Peyer's patch (tissue), 4 donors: ENCODE measurements around the gene FAM83E. TPM values are rescaled to one million over a fixed set of nuclear protein-coding genes. Genes with fewer than 3 reads are reported as not detected.
A peak's percentile ranks its signal among the peaks of the same experiment; 100 is the strongest.

Experiments
- DNase-seq, 3 donors: peaks; one replicate each; pipeline ENCODE4 v3.0.0-alpha.2; 2017 to 2019
- H3K27ac ChIP-seq, 4 donors: fragments of 200-600 bp; sonication (generic); one replicate each; pipeline ENCODE4 v1.5.1; 2016 to 2019
- H3K27me3 ChIP-seq, 2 donors: fragments of 200-600 bp; sonication (generic); one replicate each; pipeline ENCODE4 v1.5.1; 2019
- H3K36me3 ChIP-seq, 3 donors: fragments of 200-600 bp; sonication (generic); one replicate each; pipeline ENCODE4 v1.5.1; 2016 to 2019
- H3K4me1 ChIP-seq, 4 donors: fragments of 200-600 bp; sonication (generic); one replicate each; pipeline ENCODE4 v1.5.1; 2016 to 2019
- H3K4me3 ChIP-seq, 4 donors: fragments of 200-600 bp; sonication (generic); 1 replicate in 3 of 4; 2 replicates in 1 of 4; pipeline ENCODE4 v1.5.1; 2016 to 2019; ENCODE audit warnings: mild to moderate bottlenecking in 1 of 4
- H3K9me3 ChIP-seq, 4 donors: fragments of 200-600 bp; sonication (generic); one replicate each; pipeline ENCODE4 v1.5.1; 2016 to 2019; ENCODE audit warnings: mild to moderate bottlenecking in 1 of 4
- CTCF ChIP-seq, 6 experiments: fragments of 450-650 bp in 4 of 6; fragments of 200-600 bp in 2 of 6; sonication (generic) in 1 of 6; IDR thresholded peaks; one replicate each; pipeline ENCODE4 v1.5.1; 2017 to 2019; ENCODE audit warnings: antibody characterized with exemption in 6 of 6, mild to moderate bottlenecking in 3 of 6, moderate library complexity in 1 of 6
- POLR2A ChIP-seq, 2 donors: fragments of 450-650 bp; IDR thresholded peaks; one replicate each; pipeline ENCODE4 v1.5.1; 2017; ENCODE audit warnings: antibody characterized with exemption in 2 of 2, mild to moderate bottlenecking in 2 of 2, moderate library complexity in 2 of 2
- total RNA-seq, 4 donors: library from RNA; depleted of rRNA; stranded (reverse); fragments of >200 nt; gene quantifications; one replicate each; pipeline ENCODE4 v1.1.0, GENCODE V29; 2016

FAM83E gene
- total RNA-seq, 4 donors from 2014 or later: 58.6 to 203 (median 130) TPM

- Histone ChIP-seq H3K27me3 (no peaks in the 10 kb centered on the region), H3K9me3 (no peaks in the 10 kb centered on the region), H3K36me3 (peaks cover 0 to 27% (median 0%) of the 10 kb centered on the region in 3 donors), H3K4me3 (peak overlapping the region; percentile 62 to 93 (median 78)), H3K27ac (peak overlapping the region; percentile 88 to 97 (median 92)), H3K4me1 (peaks cover 4 to 55% (median 26%) of the 10 kb centered on the region in 4 donors)
- peak in 1 of 3 donors; percentile 50 for DNase-seq
- TF ChIP-seq POLR2A (IDR thresholded peaks at IDR 0.05): no peak
- peak in 2 of 6 experiments; percentile 17 to 50 for TF ChIP-seq CTCF (IDR thresholded peaks at IDR 0.05)
Observed at GRCh38 chr19:48619692-48620585, 5.1 kb upstream of the FAM83E start.

- peak within 1 kb of the TSS; percentile 88 to 97 (median 92) for H3K27ac ChIP-seq
- peaks cover 4 to 49% (median 23%) of the 10 kb centered on the region in 4 donors for H3K4me1 ChIP-seq
- H3K4me3 ChIP-seq: peak within 1 kb of the TSS; percentile 62 to 93 (median 78)
- H3K27me3 ChIP-seq: no peaks in the 10 kb centered on the region
- H3K9me3 ChIP-seq: no peaks in the 10 kb centered on the region
- H3K36me3 ChIP-seq: peaks cover 0 to 30% (median 0%) of the 10 kb centered on the region in 3 donors
- DNase-seq: peak; percentile 94 to 99 (median 98)
- peak; percentile 85 to 97 for TF ChIP-seq POLR2A (IDR thresholded peaks at IDR 0.05)
- peak in 1 of 6 experiments; percentile 7 for TF ChIP-seq CTCF (IDR thresholded peaks at IDR 0.05)
Observed at GRCh38 chr19:48618916-48619691, 4.2 kb upstream of the FAM83E start, which contains the start of the genes RPL18 and SPHK2. RPL18 (minus strand) TSS chr19:48619178; CDS start chr19:48619143, 35 bp downstream. SPHK2 (plus strand) TSS chr19:48619506; CDS start chr19:48620515, 1,009 bp downstream.

- H3K4me1 ChIP-seq: peaks cover 4 to 44% (median 18%) of the 10 kb centered on the region in 4 donors
- H3K27ac ChIP-seq: peak overlapping the region; percentile 88 to 97 (median 92)
- no peak for TF ChIP-seq POLR2A (IDR thresholded peaks at IDR 0.05)
- peak in 1 of 6 experiments; percentile 2 for TF ChIP-seq CTCF (IDR thresholded peaks at IDR 0.05)
- DNase-seq: peak in 1 of 3 donors; percentile 35
- peak overlapping the region; percentile 62 to 93 (median 78) for H3K4me3 ChIP-seq
- peaks cover 0 to 30% (median 0%) of the 10 kb centered on the region in 3 donors for H3K36me3 ChIP-seq
- no peaks in the 10 kb centered on the region for H3K9me3 ChIP-seq
- no peaks in the 10 kb centered on the region for H3K27me3 ChIP-seq
Observed at GRCh38 chr19:48618278-48618915, 3.5 kb upstream of the FAM83E start.

- Histone ChIP-seq H3K27me3 (no peaks in the 10 kb centered on the region), H3K4me1 (peaks cover 4 to 37% (median 15%) of the 10 kb centered on the region in 4 donors), H3K36me3 (peaks cover 0 to 30% (median 0%) of the 10 kb centered on the region in 3 donors), H3K4me3 (peak overlapping the region in 3 of 4 donors; percentile 62 to 93 (median 90)), H3K27ac (peak overlapping the region; percentile 88 to 97 (median 92)), H3K9me3 (no peaks in the 10 kb centered on the region)
- peak in 1 of 3 donors; percentile 59 for DNase-seq
- TF ChIP-seq CTCF (IDR thresholded peaks at IDR 0.05) (no peak), POLR2A (IDR thresholded peaks at IDR 0.05) (no peak)
Observed at GRCh38 chr19:48617146-48617937, 2.5 kb upstream of the FAM83E start.
